ENCODE data around the gene ZNF496.

- no peak for TF ChIP-seq CTCF (IDR thresholded peaks at IDR 0.05)
- no peak for TF ChIP-seq POLR2A (IDR thresholded peaks at IDR 0.05)
Observed at GRCh38 chr1:247304031-247304430, 27.6 kb downstream of the ZNF496 start.
